HepG2 (cell line): ENCODE results near the gene PAK2. TPM values are rescaled to one million over a fixed set of nuclear protein-coding genes. Genes with fewer than 3 reads are reported as not detected.

Source experiments
- CTCF ChIP-seq: sonication (generic); formaldehyde crosslinking; IDR thresholded peaks from 2 replicates; pipeline ENCODE4 v1.5.0; 2020; ENCODE audit warnings: mild to moderate bottlenecking, missing genetic modification reagents, moderate library complexity
- DPF2 ChIP-seq: sonication (generic); formaldehyde crosslinking; IDR thresholded peaks from 2 replicates; pipeline ENCODE4 v1.4.0; 2020; ENCODE audit warnings: mild to moderate bottlenecking, low read depth, missing genetic modification reagents, borderline replicate concordance
- E2F1 ChIP-seq: sonication (generic); formaldehyde crosslinking; IDR thresholded peaks from 2 replicates; pipeline ENCODE4 v1.5.0; 2020; ENCODE audit warnings: missing genetic modification reagents
- FOXO4 ChIP-seq: sonication (generic); formaldehyde crosslinking; conservative IDR thresholded peaks from 2 replicates; pipeline ENCODE4 v1.8.1; 2023; ENCODE audit warnings: missing genetic modification reagents
- GRHL1 ChIP-seq: sonication (generic); formaldehyde crosslinking; conservative IDR thresholded peaks from 2 replicates; pipeline ENCODE4 v1.8.0; 2022; ENCODE audit warnings: missing genetic modification reagents
- JUN ChIP-seq: sonication (generic); formaldehyde crosslinking; IDR thresholded peaks from 2 replicates; pipeline ENCODE4 v1.4.0; 2020; ENCODE audit warnings: mild to moderate bottlenecking, missing genetic modification reagents
- KAT7 ChIP-seq: IDR thresholded peaks from 2 replicates; pipeline ENCODE4 v1.6.1; 2018; ENCODE audit warnings: borderline replicate concordance, missing compliant biosample characterization
- MEIS2 ChIP-seq: sonication (generic); formaldehyde crosslinking; IDR thresholded peaks from 2 replicates; pipeline ENCODE4 v1.9.0; 2021; ENCODE audit warnings: mild to moderate bottlenecking, missing genetic modification reagents
- MTA3 ChIP-seq: sonication (generic); formaldehyde crosslinking; IDR thresholded peaks from 2 replicates; pipeline ENCODE4 v1.4.0; 2020; ENCODE audit warnings: missing genetic modification reagents
- SKIL ChIP-seq: sonication (generic); formaldehyde crosslinking; IDR thresholded peaks from 2 replicates; pipeline ENCODE4 v1.8.0; 2022; ENCODE audit warnings: missing genetic modification reagents, mild to moderate bottlenecking, moderate library complexity, borderline replicate concordance
- TBL1XR1 ChIP-seq: fragments of 150-350 bp; IDR thresholded peaks from 2 replicates; pipeline ENCODE4 v1.6.1; 2014; ENCODE audit warnings: borderline replicate concordance, low read length; ENCODE audit not compliant: partially characterized antibody
- ZBTB37 ChIP-seq: sonication (generic); formaldehyde crosslinking; IDR thresholded peaks from 2 replicates; pipeline ENCODE4 v1.4.0; 2020; ENCODE audit warnings: mild to moderate bottlenecking, missing genetic modification reagents
- ZNF143 ChIP-seq: sonication (generic); formaldehyde crosslinking; IDR thresholded peaks from 2 replicates; pipeline ENCODE4 v1.4.0; 2020; ENCODE audit warnings: missing genetic modification reagents
- ZNF263 ChIP-seq: sonication (generic); formaldehyde crosslinking; IDR thresholded peaks from 2 replicates; pipeline ENCODE4 v1.4.0; 2020; ENCODE audit warnings: missing genetic modification reagents
- ZNF616 ChIP-seq: sonication (generic); formaldehyde crosslinking; IDR thresholded peaks from 2 replicates; pipeline ENCODE4 v1.5.0; 2020; ENCODE audit warnings: low read depth, mild to moderate bottlenecking, missing genetic modification reagents
- ZNF703 ChIP-seq: sonication (generic); formaldehyde crosslinking; IDR thresholded peaks from 2 replicates; pipeline ENCODE4 v1.5.1; 2020; ENCODE audit warnings: missing genetic modification reagents, mild to moderate bottlenecking, moderate library complexity, borderline replicate concordance
- ZSCAN29 ChIP-seq: sonication (generic); formaldehyde crosslinking; conservative IDR thresholded peaks from 2 replicates; pipeline ENCODE4 v1.4.0; 2020; ENCODE audit warnings: mild to moderate bottlenecking, missing genetic modification reagents
- polyA plus RNA-seq, 8 experiments: library from polyadenylated mRNA; depleted of rRNA in 3 of 8; stranded (reverse) in 7 of 8; unstranded in 1 of 8; fragments of >200 nt; fragmentation: Illumina TruSeq in 4 of 8; extraction: Trizol in 4 of 8; gene quantifications; 2 replicates each; pipeline versions ENCODE4 v1.2.1 to v1.2.3, GENCODE V29; 2011 to 2016; ENCODE audit warnings: low read depth in 4 of 8, missing spikeins in 1 of 8, mixed read lengths in 1 of 8; ENCODE audit not compliant: insufficient read depth in 1 of 8
- total RNA-seq, 5 experiments: library from RNA; depleted of rRNA; stranded (reverse); fragments of >200 nt; fragmentation: Illumina TruSeq; extraction: Trizol; gene quantifications; 2 replicates each; pipeline ENCODE4 v1.2.3, GENCODE V29; 2016; ENCODE audit warnings: low read depth in 1 of 5

The PAK2 gene
- total and polyA plus RNA-seq, 2 of the 13 experiments (the other 11 are each of a cell fraction or from before 2014, with no cell fraction given) = 23.0 to 24.7 TPM

- TF ChIP-seq GRHL1 (no peak), FOXO4 (no peak), JUN (CRISPR knock-in tag) (no peak), TBL1XR1 (peak; percentile 13), CTCF (0 out of 2 replicates have a peak, but pooled peaks have one; percentile 23), ZNF616 (CRISPR knock-in tag) (0 out of 2 replicates have a peak, but pooled peaks have one; percentile 44), SKIL (CRISPR knock-in tag) (peak; percentile 61), ZNF703 (no peak), DPF2 (no peak), MEIS2 (CRISPR knock-in tag) (no peak), ZBTB37 (no peak), ZNF143 (peak; percentile 92), KAT7 (CRISPR knock-in tag) (peak; percentile 51; the same call in 1 of the 2 replicates), E2F1 (CRISPR knock-in tag) (no peak), ZSCAN29 (CRISPR knock-in tag) (peak; percentile 17; the same call in 1 of the 2 replicates), ZNF263 (CRISPR knock-in tag) (peak; percentile 51; the same call in 1 of the 2 replicates), MTA3 (CRISPR knock-in tag) (no peak)
These were observed at the start of gene PAK2 (continued) for GRCh38 chr3:196739671-196740480.
